GM12891 (cell line): ENCODE measurements around the gene BICC1.

ENCODE experiments used
- POLR2A ChIP-seq: IDR thresholded peaks from 2 replicates; pipeline ENCODE4 v1.6.1; 2011; ENCODE audit warnings: low read depth, low read length, control low read depth
- POLR2AphosphoS5 ChIP-seq: IDR thresholded peaks from 2 replicates; pipeline ENCODE4 v1.6.1; 2011; ENCODE audit warnings: low read depth, low read length, control low read depth
- TAF1 ChIP-seq: IDR thresholded peaks from 2 replicates; pipeline ENCODE4 v1.6.1; 2011; ENCODE audit warnings: low read depth, low read length, control low read depth

DNA sequence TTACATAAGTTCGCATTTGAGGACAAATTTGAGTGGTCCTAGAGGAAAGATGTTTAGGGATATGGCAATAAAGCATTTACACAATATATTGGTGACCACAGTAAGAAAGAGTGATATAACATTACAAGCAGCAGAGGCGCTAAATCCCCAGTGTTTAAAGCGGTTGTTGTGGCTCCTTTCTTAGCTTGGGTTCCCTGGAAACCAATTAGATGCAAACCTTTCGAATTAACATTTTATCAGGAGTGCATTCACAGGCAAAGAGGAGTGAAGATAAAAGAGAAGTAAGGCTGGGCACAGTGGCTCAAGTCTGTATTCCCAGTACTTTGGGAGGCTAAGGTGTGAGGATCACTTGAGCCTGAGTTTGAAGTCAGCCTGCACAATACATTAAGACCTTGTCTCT lies 331.1 kb downstream of the BICC1 start:
- TF ChIP-seq POLR2A (no peak), POLR2AphosphoS5 (no peak), TAF1 (no peak)
